Ovary (tissue), 3 donors: ENCODE data around the gene NEDD4L.

Experiments used
- EP300 ChIP-seq: sonication (generic); formaldehyde crosslinking; IDR thresholded peaks from one replicate; pipeline ENCODE4 v1.6.1; 2017; ENCODE audit warnings: antibody characterized with exemption
- POLR2A ChIP-seq: fragments of 450-650 bp; IDR thresholded peaks from one replicate; pipeline ENCODE4 v1.6.1; 2017; ENCODE audit warnings: antibody characterized with exemption, mild to moderate bottlenecking, moderate library complexity
- TF ChIP-seq, protein P1 (sequence below), 3 donors: fragments of 450-650 bp in 2 of 3; fragments of 200-600 bp in 1 of 3; IDR thresholded peaks; one replicate each; pipeline versions ENCODE4 v1.5.1 to v1.8.0; 2016 to 2022; ENCODE audit warnings: antibody characterized with exemption in 3 of 3, mild to moderate bottlenecking in 1 of 3
- donor health status: DM: no; HTN: no; CAD: no.

DNA sequence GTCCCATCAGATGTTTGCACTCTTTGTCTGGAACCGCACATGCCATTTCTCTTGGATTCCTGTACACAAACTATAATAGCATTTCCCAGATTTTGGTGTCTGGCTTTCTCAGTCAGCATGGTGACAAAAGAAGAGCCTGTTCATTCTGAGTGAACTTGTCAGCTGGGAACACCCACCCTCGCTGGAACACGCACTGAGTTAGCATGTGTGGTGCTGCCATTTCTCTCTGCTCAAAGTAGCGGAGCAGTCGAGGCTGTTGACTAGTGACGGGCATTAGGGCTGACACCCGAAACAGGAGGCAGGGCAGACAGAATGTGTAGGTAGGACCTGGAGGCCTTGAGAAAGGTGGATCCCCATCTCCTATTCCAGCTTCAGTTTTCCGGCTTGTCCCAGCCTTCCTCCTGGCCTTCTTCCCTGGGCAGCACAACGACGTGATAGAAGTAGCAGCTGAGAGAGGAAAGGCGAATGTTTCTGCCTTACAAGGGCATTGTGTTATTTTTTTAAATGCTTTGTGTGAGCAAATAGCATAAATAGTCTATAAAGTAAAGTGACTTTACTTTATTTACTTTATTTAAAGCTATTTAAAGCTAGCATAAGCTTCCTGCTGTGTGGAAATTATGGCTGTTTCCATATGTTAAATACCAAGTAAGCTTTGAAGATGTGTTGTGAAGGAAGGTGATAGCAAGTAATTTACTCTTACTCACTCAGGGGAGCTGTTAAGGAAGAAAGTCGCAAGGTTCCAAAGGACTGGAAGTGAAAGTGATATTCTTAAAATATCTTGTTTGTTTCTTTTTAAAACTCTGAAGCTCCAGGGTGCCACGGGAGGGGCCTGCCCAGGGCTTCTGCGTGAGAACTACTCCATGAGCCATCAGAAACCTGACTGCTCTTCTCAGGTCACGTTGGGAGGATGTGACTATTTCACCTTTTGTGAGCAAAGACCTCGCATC, 272.6 kb downstream of the NEDD4L start:
- TF ChIP-seq, protein P1, sequence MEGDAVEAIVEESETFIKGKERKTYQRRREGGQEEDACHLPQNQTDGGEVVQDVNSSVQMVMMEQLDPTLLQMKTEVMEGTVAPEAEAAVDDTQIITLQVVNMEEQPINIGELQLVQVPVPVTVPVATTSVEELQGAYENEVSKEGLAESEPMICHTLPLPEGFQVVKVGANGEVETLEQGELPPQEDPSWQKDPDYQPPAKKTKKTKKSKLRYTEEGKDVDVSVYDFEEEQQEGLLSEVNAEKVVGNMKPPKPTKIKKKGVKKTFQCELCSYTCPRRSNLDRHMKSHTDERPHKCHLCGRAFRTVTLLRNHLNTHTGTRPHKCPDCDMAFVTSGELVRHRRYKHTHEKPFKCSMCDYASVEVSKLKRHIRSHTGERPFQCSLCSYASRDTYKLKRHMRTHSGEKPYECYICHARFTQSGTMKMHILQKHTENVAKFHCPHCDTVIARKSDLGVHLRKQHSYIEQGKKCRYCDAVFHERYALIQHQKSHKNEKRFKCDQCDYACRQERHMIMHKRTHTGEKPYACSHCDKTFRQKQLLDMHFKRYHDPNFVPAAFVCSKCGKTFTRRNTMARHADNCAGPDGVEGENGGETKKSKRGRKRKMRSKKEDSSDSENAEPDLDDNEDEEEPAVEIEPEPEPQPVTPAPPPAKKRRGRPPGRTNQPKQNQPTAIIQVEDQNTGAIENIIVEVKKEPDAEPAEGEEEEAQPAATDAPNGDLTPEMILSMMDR (IDR thresholded peaks at IDR 0.05) = no peak
- no peak for TF ChIP-seq POLR2A
- TF ChIP-seq EP300 = no peak
